GM21381 (cell line): ENCODE measurements around the gene HEXIM2.
"Not testable (repeated sequence)": the region's sequence is repeated elsewhere in the genome, so short reads cannot be mapped to it uniquely, and the experiment has no call there.

Source experiments
- ATAC-seq: cut with Tn5 transposase; IDR thresholded peaks from one replicate; pipeline ENCODE4 v1.9.1; 2021; ENCODE audit warnings: mild to moderate bottlenecking, moderate library complexity; ENCODE audit not compliant: unreplicated experiment

HEXIM2 gene, protein sequence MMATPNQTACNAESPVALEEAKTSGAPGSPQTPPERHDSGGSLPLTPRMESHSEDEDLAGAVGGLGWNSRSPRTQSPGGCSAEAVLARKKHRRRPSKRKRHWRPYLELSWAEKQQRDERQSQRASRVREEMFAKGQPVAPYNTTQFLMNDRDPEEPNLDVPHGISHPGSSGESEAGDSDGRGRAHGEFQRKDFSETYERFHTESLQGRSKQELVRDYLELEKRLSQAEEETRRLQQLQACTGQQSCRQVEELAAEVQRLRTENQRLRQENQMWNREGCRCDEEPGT

DNA sequence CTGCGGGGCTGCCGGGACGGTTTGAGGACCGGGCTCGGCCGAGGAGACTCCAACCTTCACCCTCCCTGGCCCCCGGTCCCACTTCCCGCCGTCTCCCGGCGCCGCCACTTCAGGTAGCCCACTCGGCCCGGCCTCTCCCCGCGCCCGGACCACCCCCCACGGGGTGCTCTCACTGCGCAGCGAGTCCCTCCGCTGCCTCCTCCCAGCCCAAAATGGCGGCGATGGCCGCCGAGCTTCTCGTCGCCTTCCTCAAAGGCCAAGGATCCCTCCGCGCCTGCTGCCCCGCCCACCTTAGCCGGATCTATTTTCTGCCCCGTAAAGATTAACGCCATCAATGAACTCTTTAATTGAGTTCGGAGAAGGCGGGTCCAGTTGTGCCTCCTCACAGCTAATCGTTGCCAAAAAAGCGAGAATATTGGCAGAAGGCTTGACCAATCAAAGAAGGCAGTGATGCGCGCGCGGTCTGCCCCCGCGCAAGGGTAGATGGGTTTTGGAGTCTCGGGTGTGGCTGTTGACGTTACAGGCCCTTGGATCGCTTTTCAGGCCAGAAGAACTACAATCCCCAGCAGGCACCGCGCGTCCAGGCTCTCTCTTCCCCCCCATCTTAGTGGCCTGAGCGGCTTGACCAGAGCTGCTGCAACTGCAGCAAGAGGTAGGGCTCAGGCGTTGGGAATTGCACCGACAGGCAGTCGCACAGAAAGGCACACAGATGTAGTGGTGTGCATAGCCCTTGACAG lies at the start of gene HEXIM2:
TSS of gene HEXIM2 (plus strand) at position 588 of the 737 bp plus-strand sequence. CDS start 919 bp downstream, outside the sequence.
- ATAC-seq: peak; percentile 90

DNA sequence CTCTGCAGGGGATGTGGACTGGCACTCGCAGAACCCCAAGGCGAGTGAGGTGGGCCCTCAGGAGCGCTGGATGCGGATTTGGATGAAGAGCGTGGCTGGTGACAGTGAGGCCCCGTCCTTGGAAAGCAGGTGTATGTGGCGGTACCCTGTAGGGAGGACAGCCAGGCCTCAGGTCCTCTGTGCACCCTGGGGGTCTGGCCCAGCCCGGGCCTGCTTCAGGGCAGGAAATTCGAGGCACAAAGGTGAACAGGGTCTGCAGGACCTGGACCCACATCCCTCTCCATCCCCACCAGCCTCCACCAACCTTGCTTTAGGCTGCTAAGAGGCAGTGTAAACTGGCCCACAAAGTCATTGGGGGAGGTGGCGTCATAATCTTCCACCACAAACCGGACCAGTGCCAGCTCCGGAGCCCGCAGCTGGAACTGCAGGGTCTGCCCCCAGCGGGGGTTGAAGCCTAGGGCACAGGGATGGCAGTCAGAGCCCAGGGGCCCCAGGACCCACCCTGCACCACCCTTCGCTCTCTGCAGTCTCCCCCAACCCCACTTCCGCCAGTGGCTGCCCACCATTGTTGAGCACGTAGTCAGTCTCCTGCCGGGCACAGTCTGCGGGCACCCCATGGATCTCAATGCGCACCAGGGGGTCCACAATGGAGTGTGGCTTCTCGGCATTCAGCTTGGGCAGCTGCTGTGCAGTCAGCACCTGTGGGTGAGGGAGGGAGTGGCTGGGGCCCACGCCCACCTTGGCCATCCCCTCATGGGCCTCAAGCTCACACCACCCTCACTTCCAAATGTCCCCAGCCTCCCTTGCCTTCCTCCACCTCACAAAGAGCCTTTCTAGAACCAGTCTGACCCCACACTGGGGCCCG lies 48.9 kb upstream of the HEXIM2 start:
- no peak for ATAC-seq

DNA sequence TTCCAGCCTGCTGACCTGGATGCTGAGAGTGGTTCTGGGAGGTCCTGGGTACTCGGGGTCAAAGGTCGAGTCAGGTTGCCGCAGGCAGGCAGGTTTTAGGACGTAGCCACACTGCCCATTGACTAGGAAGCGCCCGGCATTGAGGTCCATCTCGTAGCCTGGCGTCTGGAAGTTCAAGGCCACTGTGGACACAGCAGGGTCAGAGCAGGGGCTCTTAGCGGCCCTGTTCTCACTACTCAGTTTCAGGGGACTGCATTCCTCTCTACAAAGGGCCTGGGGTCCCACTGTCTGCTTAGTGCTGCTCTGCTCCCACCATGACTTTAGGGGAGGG lies 48.3 kb upstream of the HEXIM2 start:
- ATAC-seq: no peak

DNA sequence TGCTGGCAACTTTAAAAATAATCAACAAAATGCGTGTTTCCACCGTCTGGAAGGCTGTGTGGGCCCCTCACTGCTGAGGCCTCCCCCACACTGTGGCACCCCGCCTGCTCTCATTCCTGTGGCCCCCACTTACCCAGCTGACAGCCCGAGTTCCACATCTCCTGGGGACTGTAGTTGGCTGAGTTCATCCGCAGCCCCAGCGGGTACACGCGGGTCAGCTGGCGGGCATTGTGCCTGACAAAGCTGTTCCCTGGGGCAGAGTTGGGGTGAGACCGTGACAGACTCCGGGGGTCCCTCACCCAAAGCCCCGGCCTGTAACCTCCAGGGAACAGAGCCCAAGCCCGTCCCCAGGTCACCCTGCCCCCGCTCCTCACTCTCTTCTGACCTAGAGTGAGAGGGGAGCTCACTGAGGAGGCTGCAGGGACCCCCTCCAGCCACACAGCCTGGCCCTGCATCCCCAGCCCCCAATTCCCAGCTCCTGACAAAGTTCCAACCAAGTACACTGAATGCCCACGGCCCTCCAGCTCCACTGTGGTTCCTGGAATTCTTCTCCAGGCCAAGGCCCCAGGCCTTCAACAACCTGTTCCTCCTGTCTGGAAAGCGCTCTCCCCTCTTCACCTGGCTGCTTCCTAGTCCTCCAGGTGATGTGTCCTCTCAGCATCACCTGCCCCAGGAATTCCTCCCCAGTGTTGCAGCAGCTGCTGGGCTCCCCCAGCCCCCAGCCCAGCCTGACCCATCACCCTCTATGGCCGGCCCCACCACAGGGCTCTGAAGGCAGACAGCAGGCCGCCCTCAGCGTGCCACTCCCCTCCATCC lies 47.4 kb upstream of the HEXIM2 start:
- no peak for ATAC-seq

DNA sequence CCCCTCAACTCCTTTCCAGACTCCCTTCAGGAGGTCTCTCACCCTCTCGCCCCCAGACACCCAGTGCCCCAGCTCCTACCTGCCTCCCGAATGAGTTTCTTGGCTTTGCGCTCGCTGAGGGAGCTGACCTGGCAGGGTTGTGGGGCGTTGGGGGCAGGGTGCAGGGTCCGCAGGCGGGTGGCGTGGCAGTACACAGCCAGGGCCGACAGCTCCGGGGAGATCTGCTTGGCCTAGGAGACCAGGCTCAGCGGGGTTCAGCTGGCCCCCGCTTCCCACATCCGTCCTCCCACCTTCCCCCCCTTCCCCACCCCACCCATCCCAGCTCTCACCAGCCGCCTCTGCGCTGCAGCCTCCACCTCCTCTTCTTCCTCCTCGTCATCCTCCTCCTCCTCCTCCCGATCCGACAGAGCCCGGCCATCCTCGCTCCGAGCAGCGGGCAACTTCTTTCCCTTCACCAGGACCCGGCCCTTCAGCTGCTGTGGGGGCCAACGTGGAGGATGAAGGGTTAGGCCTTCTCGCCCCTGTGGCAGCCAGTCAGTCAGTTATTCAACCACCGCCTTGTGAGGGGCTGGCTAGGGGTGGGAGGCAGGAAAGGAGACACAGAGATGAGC lies 46.6 kb upstream of the HEXIM2 start:
- no peak for ATAC-seq

DNA sequence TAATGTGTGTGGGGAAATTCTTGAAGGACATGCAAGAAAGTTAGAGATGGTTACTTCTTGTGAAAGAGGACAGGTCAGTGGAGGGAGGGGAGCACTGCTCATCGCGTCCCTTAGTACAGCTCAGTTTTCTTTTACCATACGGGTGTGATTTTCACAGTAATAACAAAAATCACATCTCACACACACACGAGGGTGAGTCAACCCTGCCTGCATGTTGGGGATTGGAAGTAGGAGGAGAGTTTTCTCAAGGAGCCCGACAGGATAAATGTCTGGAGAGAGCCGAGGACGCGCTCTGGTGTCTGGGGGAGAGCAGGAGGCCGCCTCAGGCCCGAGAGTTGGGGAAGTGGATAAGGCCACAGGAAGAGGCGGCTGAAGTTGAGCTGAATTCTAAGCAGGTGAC lies 45.8 kb upstream of the HEXIM2 start:
- ATAC-seq: no peak

DNA sequence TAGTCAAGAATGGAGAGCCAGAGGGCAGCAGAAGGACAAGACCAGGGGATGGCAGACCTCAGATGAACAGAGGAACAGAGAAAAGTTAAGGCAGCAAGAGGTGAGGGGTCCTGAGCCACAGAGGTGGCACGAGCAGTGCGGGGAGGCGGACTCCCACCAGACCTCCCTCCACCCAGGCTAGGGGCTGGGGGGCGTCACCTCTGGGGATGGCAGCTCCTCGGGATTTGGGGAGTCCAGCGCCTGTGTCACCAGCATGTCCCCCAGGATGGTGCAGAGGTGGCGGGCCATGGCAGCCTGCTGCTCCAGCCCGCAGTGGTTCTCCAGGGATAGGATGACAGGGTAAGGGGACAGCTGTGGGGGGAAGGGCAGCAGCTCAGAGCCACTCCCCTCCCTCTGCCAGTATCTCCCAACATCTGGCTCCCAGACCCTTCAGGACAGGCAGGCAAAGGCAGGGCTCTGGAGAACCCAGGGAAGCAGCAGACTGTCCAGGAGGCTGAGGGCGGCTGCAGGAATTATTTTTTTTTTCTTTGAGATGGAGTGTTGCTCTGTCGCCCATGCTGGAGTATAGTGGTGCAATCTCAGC lies 45.1 kb upstream of the HEXIM2 start:
- no peak for ATAC-seq

DNA sequence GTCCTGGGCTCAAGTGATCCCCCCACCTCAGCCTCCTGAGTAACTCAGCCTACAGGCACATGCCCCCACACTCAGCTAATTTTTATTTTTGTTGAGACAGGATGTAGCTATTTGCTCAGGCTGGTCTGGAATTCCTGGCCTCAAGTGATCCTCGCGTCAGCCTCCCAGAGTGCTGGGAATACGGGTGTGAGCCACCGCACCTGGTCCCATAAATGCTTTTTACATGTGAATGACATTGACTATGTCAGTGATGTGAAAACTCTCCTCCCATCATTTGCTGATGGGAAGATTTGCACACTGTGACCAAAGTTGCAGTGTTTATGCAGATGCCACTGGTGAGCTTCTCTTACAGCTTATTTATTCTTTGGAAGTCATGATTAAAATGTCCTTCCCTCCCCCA lies 44.3 kb upstream of the HEXIM2 start:
- no peak for ATAC-seq

DNA sequence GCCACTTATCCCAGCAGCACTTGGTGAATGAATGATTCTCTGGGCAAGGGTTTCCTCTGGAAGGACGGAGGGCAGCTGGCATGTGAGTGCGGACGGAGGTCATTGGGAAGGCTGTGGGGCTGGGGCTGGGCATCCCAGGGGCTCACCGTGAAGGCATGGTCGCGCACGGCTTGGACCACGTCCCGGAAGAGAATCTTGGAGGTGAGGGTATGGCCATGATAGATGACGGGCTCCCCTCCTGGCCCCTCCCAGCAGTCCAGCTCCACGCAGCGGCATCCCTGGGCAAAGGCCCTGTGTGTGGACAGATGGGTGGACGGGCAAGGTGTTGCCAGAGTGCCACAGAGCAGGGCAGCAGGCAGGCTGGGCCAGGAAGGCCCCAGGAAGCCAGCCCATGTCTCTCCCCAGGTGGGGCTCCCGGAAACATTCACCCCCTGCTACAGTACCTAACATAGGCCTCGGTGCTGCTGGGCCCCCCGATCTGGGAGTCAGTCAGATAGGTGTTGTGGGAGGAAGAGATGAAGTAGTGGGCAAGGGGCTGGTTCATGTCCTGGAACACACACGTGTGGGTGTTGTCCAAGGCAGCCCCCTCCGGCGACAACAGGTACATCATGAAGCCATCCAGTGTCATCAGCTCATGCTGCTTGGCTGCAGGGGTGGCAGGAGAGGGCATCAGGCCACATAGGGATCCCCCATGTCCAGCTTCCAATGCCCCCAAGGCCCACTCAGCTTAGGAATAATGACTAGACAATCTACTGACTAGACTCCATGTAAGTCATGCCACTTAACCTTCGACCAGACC lies 43.6 kb upstream of the HEXIM2 start:
- ATAC-seq: no peak

DNA sequence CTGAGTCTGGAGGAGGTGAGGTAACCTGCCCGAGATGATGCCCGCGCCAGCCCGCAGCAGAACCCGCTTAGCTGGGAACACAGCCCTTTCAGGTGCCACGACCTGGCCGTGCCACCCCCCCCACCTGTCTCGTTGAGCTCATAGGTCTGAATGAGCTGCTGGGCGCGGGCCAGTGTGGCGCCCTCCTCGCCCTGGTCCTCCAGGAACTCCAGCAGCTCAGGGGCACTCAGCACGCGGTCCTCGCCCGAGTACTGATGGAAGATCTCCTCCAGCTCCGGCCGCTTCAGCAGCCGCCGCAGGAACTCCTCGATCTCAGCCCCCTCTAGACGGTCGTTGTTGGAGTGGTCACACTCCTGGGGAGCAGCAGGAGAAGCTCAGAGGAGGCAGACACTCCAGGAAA lies 43.0 kb upstream of the HEXIM2 start:
- ATAC-seq: no peak

DNA sequence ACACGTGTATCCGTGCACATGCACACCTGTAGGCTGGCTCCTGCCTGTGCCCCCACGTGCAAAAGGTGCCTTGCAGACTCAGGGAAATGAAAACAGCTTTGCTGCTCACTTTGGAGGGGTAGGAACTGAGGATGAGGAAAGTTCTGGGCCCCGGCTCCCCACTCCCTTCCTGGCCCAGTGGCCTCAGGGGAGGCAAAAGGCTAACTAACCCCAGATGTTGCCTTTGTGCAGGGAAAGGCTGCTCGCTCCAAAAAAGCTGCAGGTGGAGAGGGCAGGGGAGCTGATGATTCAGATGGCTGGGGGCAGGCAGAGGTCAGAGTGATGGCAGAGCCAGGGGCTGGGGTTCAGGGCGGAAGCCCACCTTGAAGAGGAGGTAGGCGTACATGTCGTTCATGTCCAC lies 41.7 kb upstream of the HEXIM2 start:
- ATAC-seq: no peak

DNA sequence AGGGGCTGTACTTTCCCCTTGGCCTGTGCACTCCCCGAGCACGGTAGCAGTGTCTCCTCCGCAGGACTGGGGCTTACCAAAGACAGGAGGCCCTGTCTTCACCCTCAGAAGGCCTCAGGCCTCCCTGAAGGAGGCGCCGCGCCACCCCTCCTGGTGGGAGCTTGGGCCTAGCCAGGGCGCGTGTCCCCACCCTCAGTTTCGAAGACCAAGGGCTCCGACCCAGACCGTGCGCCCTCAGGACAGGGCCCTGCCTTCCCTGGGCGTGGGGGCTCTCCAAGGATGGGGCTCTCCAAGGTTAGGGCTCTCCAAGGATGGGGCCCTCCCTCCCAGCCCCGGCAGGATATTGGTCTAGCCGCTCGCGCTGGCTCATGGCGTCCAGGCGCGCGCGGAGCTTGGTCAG lies 41.1 kb upstream of the HEXIM2 start:
- no peak for ATAC-seq

DNA sequence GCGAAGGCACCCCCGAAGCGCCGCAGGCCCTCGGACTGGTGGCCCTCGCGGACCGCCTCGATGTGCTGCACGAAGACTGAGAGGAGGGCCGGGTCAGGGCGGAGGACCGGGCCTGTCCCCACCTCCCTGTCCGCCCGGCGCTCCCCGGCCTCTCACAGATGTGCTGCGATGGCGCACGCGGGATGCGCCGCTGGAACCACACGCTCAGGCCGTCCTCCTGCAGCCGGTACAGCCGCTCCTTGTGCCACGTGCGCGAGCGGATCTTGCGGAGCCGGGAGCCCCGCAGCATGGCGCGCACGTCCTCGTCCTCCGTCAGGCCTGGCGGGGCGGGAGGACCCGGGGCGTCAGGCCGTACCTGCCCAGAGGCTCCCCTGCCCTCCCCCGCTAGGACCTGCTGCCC lies 40.6 kb upstream of the HEXIM2 start:
- ATAC-seq: no peak

DNA sequence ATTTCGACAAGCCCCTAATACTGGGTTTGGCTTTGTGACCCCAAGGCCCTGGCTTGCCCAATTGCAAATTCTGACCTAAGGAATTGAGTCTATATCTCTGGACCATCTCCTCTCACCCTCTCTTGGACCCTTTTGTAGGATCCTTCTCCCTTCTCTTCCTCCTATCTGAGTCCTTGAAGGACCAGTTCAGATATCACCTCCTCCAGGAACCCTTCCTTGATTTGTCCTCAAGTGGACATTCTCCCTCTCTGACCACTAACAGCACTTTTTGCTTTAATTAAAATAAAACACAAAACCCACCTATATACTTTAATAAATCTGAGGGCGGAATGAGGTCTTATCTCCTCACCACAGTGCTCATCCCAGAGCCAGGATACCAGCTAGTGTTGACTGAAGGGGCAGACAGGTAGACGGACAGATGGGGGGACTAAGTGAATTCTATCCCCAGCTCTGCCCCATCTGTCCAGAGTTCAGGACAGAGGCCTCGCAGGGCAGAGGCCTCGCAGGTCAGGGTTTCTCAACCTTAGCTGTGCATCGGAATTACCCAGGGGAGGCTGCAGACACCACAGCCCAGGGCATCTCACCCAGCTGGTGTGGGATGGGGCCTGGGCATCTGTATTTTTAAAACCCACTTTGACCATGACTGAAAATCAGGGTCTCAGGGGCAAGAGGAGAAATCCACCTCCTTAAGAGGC lies 38.5 kb upstream of the HEXIM2 start:
- no peak for ATAC-seq

DNA sequence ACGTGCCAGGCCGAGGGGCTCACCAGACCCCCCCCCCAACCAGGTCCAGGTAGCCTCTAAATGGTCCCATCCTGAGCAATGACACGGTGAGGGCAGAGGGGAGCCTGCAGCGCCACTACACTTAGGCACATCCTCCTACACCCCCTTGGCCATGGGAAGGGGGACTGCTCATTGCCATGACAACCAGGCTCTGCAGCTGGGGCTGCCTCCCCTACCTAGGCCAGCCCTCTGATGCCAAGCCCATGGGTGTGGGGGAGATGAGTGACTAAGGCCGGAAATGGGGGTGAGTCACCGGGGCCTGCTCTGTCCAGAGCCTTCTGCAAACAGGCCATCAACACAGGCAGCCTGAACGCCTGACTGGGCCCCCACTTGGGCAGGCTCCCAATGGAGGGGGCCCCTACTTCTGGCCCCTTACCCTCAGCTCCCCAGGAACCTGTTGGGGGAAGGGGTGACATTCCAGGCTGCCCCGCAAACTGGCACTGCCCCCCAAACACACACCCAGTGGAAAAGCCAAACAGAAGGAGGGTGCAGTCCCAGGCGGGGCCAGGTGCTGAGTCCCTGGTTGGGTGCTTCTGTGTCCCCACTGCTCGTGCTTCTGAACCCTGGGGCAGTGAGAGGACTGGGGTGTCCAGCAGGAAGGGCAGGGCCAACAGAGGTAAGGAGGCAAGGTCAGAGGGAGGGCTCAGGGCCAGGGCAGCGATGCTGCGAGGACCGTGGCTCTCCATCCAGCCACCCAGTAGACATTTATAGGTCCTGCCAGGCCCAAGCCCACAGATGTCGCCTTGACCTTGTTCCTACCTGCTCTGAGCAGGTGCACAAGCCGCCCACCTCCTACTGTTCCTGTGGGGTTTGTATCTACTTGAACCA lies 37.5 kb upstream of the HEXIM2 start:
- no peak for ATAC-seq

DNA sequence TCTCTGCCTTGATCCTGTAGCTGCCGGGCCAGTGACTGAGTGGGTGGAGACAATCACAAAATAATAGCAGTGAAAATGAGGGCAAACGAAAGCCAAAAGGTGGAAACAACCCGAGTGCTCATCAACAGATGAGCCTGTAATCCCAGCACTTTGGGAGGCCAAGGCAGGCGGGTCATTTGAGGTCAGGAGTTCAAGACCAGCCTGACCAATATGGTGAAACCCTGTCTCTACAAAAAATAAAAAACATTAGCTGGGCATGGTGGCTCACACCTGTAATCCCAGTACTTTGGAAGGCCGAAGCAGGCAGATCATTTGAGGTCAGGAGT lies 36.9 kb upstream of the HEXIM2 start:
- ATAC-seq: not testable (repeated sequence)

DNA sequence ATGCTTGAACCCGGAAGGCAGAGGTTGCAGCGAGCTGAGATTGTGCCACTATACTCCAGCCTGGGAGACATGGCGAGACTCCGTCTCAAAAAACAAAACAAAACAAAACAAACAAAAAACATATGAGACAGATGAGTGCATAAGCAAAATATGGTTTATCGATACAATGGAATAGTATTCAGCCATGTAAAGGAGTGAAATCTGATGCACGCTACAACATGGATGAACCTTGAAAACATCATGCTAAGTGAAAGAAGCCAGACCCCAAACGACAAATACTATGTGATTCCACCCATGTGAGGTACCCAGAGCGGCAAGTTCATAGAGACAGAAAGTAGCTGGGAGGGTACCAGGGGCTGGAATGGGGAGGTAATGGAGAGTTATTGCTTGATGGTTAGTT lies 36.2 kb upstream of the HEXIM2 start:
- no peak for ATAC-seq

DNA sequence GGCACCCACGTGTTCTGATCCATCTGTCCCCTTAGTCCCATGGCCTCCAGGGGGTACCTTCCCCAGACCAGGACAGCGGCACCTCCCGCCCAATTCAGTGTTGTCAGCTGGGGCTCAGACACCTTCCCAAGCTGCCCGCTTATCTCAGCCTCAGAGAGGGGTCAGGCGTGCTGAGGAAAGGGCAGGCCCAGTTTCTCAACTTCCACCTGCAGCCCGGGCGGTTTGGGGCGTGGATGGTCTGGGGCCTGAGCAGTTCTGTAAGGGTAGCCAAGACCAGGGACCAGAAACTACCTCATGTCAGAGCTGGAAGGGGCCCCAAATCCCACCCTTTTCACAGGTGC lies 34.5 kb upstream of the HEXIM2 start:
- ATAC-seq: no peak
